GM19438 (cell line): ENCODE data around the gene CALY.

Experiments
- ATAC-seq: cut with Tn5 transposase; IDR thresholded peaks from one replicate; pipeline ENCODE4 v1.9.1; 2021; ENCODE audit warnings: low read depth; ENCODE audit not compliant: unreplicated experiment

Gene CALY

DNA sequence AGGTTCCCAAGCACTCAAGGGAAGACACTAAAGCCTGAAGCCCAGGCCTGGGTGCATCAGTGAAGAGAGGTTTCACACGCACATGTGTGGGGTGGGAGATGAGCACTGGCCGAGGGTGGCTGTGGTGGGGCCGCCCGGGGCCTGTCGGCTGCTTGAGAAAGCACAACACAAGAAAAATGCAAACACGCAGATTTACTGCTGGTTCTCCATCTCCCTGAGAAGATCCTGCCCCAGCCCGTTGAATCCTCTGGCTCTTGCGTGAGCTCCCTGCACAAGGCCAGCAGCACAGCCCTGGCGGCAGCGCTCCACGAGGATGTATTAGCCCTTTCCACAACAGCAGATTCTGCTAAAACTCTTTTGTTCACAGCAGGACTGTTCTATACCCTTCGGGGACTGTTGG lies 21.8 kb downstream of the CALY start:
- ATAC-seq, result no peak

- ATAC-seq, result no peak
Measured at GRCh38 chr10:133313192-133313591, 23.5 kb downstream of the CALY start.

DNA sequence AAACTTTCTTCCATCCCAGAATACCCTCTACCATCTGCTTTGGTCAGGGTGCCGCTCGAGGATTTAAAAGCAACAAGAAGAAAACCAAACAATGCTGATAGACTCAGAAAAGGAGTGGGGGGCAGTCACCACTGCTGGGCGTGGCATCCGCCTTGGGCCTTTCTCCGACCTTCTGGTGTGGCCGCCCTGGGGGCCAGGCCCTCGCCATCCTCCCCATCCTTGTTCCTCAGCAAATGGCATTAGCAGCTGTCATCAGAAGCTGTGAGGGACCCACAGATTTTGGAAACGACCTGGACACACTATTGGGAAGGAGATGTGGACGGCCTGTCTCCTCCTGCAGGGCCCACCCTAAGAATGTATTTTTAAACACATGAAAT lies 23.9 kb downstream of the CALY start:
- no peak for ATAC-seq

GRCh38 chr10:133312016-133312768 lies 24.5 kb downstream of the CALY start:
- ATAC-seq, result no peak

GRCh38 chr10:133311570-133311969 lies 25.1 kb downstream of the CALY start:
- ATAC-seq, result no peak

DNA sequence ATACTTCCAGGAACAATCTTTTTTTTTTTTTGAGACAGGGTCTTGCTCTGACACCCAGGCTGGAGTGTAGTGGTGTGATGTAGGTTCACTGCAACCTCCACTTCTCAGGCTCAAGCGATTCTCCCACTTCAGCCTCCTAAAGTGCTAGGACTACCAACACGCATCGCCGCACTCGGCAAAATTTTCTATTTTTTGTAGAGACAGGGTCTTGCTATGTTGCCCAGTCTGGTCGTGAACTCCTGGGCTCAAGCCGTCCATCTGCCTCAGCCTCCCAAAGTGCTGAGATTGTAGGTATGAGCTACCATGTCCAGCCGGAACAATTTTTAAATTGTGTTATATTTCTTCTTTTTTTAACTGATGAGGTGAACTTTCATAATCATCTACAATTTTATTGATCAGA lies 25.9 kb downstream of the CALY start:
- ATAC-seq, result no peak

DNA sequence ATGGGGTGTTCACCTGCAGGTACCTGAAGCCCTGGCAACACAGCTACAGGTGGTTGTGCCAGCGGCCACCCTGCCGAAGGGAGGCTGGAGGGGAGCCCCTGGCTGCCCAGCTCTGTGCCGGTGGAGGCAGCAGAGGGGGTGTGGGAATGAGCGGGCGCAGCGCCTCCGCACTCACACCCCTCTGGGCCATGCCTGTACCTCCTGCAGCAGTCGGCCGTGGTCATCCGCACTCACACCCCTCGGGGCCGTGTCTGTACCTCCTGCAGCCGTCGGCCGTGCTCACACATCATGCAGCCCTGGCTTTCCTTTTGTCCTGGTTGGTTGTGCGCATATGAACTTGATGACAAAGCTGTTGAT lies 26.3 kb downstream of the CALY start:
- no peak for ATAC-seq

- ATAC-seq, result no peak
Measured at GRCh38 chr10:133309720-133310398, 26.8 kb downstream of the CALY start.

DNA sequence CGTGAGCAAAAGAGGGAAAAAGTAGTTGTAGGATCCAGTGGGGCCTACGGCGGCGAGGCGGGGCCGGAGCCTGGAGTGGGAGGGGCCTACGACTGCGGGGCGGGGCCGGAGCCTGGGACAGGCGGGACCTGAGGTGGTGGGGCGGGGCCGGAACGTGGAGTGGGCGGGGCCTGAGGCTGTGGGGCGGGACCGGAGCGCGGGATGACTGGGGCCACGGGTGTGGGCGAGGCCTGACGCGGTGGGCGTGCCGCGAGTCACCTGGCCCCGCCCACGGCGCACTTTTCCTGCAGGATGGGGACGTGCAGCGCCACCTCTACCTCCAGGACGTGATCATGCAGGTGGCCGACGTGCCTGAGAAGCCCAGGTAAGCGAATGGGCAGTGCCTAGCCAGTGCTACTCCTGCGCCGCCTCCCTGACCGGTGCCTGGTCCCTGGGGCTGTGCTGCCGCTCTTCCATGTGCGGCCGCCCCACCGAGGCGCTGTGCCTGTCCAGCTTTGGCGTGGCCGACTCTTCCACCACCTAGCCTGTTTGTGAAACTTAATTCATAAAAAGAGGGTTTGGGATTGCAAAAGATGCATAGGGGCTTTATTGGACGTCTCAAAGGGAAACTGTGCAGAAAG lies 27.5 kb downstream of the CALY start:
- ATAC-seq, result peak; percentile 65

DNA sequence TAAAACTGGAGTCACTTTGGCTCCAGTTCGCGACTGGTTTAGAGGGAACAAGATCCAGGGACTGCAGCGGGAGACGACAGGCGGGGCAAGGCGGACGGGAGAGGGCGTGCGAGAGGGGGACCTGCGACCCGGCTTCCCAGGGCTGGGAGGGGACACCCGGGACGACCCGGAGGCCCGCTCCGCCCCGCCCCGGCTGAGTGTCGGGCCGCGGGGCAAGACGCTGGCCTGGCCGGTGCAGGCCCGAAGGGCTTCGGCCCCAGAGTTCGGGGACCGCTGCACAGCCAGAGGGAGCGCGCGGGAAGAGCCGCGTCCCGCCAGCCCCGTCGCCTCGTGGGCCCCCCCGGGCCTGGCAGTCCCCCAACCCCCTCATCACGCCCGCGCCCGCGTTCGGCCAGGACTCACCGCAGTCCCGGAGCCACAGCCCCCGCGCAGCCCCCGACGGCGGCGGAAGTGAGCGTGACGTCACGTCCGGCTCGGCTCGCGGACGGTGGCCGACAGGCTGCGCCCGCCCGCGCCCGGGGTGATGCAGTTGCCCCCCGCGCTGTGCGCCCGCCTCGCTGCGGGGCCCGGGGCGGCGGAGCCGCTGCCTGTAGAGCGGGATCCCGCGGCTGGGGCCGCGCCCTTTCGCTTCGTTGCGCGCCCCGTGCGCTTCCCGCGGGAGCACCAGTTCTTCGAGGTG lies 28.1 kb downstream of the CALY start, which contains the start of the genes TUBGCP2 and ZNF511:
TSS of gene TUBGCP2 (minus strand) at position 452 of the 679 bp plus-strand sequence. CDS start 5,931 bp downstream, outside the sequence.
TSS of gene ZNF511 (plus strand) at position 494 of the 679 bp plus-strand sequence. CDS start at position 524, 30 bp downstream.
- ATAC-seq, result peak; percentile 69

DNA sequence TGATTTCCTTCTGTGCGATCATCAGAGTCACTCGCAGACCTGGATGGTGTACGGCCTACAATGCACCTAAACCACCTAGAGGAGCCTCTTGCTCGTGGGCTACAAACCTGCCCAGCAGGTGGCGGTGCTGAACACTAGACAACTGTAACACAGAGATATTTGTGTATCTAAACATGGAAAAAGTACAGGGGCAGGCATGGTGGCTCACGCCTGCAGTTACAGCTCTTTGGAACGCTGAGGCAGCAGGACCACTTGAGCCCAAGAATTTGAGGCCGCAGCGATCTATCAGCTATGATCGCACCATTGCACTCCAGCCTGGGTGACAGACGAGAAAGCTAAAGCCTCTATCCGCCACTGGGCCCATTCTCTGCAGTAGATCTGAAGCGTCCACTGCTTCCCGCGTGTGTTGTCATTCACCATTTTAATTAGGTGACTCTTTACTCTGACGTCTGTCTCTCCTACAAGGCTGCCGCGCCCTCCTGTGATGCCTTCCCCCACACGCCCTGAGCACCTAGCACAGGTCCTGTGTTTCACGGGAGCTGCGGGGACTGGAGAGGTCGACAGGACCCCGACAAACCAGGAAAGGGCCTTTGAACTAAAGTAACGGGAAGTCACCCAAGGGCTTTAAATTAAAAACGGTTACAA lies 28.8 kb downstream of the CALY start:
- ATAC-seq, result peak; percentile 38

- no peak for ATAC-seq
Measured at GRCh38 chr10:133306941-133307379, 29.7 kb downstream of the CALY start.

DNA sequence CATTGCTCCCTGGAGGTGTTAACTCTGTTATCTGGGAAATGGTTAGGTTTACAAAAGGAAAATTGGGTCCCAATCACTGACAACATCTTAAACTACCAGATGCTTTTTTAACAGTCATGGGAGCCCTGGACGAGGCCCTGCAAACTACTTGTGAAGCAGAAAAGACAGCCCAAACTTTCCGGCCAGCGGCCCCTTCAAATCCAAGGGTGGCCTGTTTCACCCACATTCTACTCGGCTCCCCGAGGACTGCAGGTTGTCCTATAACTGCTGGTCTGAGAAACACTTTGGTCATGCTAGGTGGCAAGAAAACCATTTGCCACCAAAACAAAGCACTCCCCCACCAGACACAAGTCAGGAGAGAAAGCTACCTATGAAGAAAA lies 30.6 kb downstream of the CALY start:
- no peak for ATAC-seq

GRCh38 chr10:133303206-133303605 lies 33.5 kb downstream of the CALY start:
- ATAC-seq, result no peak

DNA sequence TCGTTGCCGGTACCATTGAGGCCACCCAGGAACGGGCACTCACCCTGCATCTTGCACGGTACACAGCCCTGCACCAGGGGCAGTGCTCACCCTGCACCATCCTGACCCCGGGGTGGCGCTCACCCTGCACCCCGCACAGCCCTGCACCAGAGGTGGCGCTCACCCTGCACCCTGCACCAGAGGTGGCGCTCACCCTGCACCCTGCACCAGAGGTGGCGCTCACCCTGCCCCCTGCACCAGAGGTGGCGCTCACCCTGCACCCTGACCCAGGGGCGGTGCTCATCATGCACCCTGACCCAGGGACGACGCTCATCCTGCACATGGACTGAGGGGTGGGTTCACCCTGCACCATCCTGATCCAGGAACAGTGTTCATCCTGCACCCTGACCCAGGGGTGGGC lies 34.5 kb downstream of the CALY start:
- ATAC-seq, result no peak

DNA sequence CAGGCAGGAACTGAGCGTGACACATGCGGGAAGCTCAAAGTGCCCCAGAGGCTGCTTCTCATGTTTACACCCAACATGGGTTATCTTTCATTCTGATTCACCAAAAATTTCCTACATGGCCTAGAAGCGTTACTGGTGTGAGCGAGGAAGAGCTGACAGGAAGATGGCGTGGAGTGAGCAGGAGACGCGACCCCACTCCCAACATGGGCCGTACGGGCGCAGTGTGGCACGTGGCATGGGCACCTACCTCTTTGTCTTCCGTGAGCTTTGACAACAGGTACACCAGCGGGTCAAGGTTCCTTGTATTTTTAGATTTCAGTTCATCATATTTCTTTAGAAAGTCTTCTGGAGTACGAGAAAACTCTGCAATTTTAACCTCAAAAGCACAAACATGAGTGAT lies 37.0 kb downstream of the CALY start:
- no peak for ATAC-seq

GRCh38 chr10:133299224-133299623 lies 37.5 kb downstream of the CALY start:
- no peak for ATAC-seq

DNA sequence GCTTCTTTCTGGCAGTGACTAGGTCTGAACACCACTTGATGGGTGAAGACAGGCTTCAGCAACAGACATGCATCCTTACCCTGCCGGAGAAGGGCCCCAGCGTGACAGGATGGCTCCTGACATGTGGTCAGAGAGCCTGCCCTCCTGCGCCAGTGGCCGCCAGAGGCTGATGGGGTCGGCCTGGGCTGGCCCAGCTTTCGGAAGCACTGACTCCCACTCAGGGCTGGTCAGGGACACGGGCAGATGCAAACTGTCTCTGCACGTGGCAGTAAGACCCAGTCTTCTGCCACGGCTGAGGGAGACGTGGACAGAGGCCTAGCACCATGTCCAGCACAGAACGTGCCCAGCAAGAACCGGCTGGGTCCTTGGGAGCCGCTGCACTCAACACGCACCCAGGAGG lies 38.2 kb downstream of the CALY start:
- no peak for ATAC-seq

- no peak for ATAC-seq
Measured at GRCh38 chr10:133297504-133297903, 39.2 kb downstream of the CALY start.

GRCh38 chr10:133295426-133296320 lies 41.0 kb downstream of the CALY start:
- ATAC-seq, result no peak
